Measurements from ENCODE around the gene HSF4. TPM values are rescaled to one million over a fixed set of nuclear protein-coding genes. Genes with fewer than 3 reads are reported as not detected.

HSF4 gene
- total RNA-seq, 1 experiment from 2014 or later: 1.2 TPM

- H2BK15ac ChIP-seq (ENCODE audit: low read depth, low read length): no peak overlapping the region
- H3K23ac ChIP-seq (ENCODE audit: insufficient read length, low read depth, low read length): no peak overlapping the region
- no peak overlapping the region for H2BK12ac ChIP-seq (ENCODE audit: insufficient read length, low read depth, low read length)
- H3K23me2 ChIP-seq (ENCODE audit: insufficient read length, low read depth, low read length, poor library complexity, severe bottlenecking): peaks cover 8% of the 10 kb centered on the region
- no peak overlapping the region for H2BK5ac ChIP-seq (ENCODE audit: insufficient read length, low read length)
- Mint-ChIP-seq H3K27ac (no peak overlapping the region), H3K4me1 (peaks cover 16 to 28% of the 10 kb centered on the region in 2 experiments), H3K9me3 (no peaks in the 10 kb centered on the region), H3K4me3 (no peak overlapping the region; a peak in 2 of 5 replicates), H3K36me3 (ENCODE audit: insufficient read depth in 1 of 3, low read depth in 3 of 3) (peaks cover 40 to 73% (median 58%) of the 10 kb centered on the region in 3 experiments), H3K27me3 (ENCODE audit: low read depth) (0 out of 2 replicates have a peak, but pooled peaks cover 2% of the 10 kb centered on the region)
- H3K4ac ChIP-seq (ENCODE audit: low read depth, low read length): no peak overlapping the region
- no peak overlapping the region for H2AFZ ChIP-seq (ENCODE audit: low read length)
- H3K14ac ChIP-seq (ENCODE audit: insufficient read depth, low read length): no peak overlapping the region
- no peak overlapping the region for H4K91ac ChIP-seq (ENCODE audit: insufficient read length, low read depth, low read length)
- H3K18ac ChIP-seq (ENCODE audit: insufficient read length, low read depth, low read length): no peak overlapping the region
- no peak overlapping the region for H3T11ph ChIP-seq (ENCODE audit: low read length)
- no CpG with 5 or more reads among the region's 1 CpG for WGBS (ENCODE audit: extremely low coverage, insufficient read length, low lambda C conversion rate)
- H3K56ac ChIP-seq (ENCODE audit: insufficient read length, low read depth, low read length): no peak overlapping the region
- no peak overlapping the region for H4K5ac ChIP-seq (ENCODE audit: insufficient read length, low read depth, low read length)
- H2AK5ac ChIP-seq (ENCODE audit: insufficient read length, low read length): no peak overlapping the region
- TF ChIP-seq CTCF (conservative IDR thresholded peaks at IDR 0.05): no peak
- no peak overlapping the region for H3K9ac ChIP-seq (ENCODE audit: extremely low read depth, insufficient read length, low read length)
- H3K27me3 ChIP-seq (ENCODE audit: insufficient read depth, low read length): no peaks in the 10 kb centered on the region
- no peak for DNase-seq
- H3K4me1 ChIP-seq (ENCODE audit: insufficient read depth, low read length): no peaks in the 10 kb centered on the region
- no peak overlapping the region for H2BK20ac ChIP-seq (ENCODE audit: low read depth, low read length, poor library complexity, severe bottlenecking)
- H3K27ac ChIP-seq (ENCODE audit: insufficient read length, low read depth, low read length): no peak overlapping the region
- H2BK120ac ChIP-seq (ENCODE audit: low read depth, low read length, poor library complexity, severe bottlenecking): no peak overlapping the region
- H4K20me1 ChIP-seq (ENCODE audit: control insufficient read depth, insufficient read depth, insufficient read length): no peaks in the 10 kb centered on the region
- H3K4me2 ChIP-seq (ENCODE audit: insufficient read depth, insufficient read length, low read length): no peak overlapping the region
- peaks cover 13% of the 10 kb centered on the region for H3K79me1 ChIP-seq (ENCODE audit: insufficient read depth, low read depth, low read length, poor library complexity, severe bottlenecking)
- H3K9me3 ChIP-seq (ENCODE audit: control insufficient read depth, low read depth, low read length): no peaks in the 10 kb centered on the region
- no peak overlapping the region for H4K8ac ChIP-seq (replicated peaks; ENCODE audit: insufficient read length, low read depth, low read length)
- peaks cover 13% of the 10 kb centered on the region; the same call in 1 of the 2 replicates for H3K79me2 ChIP-seq (ENCODE audit: insufficient read depth, low read length)
Measured at GRCh38 chr16:67196881-67197280, 32.3 kb downstream of the HSF4 start.

Measured in H9 (cell line).